ENCODE measurements around the gene CYGB.
A peak's percentile ranks its signal among the peaks of the same experiment; 100 is the strongest.
"Not testable (repeated sequence)": the region's sequence is repeated elsewhere in the genome, so short reads cannot be mapped to it uniquely, and the experiment has no call there.

CYGB gene

GRCh38 chr17:76527430-76528111 is 9.9 kb downstream of the CYGB start (continued):
- TF ChIP-seq ZNF513 (tag by site-specific recombination; IDR thresholded peaks at IDR 0.05), result peak; percentile 91
- no peak for TF ChIP-seq ZNF645 (tag by site-specific recombination; IDR thresholded peaks at IDR 0.05)
- no peak for TF ChIP-seq ZNF366 (tag by site-specific recombination; conservative IDR thresholded peaks at IDR 0.05)
- TF ChIP-seq ZFP69B (tag by site-specific recombination; IDR thresholded peaks at IDR 0.05), result no peak
- no peak for TF ChIP-seq ZNF843 (tag by site-specific recombination; IDR thresholded peaks at IDR 0.05)
- TF ChIP-seq YY2 (tag by site-specific recombination; IDR thresholded peaks at IDR 0.05), result no peak
- TF ChIP-seq KLF10 (tag by site-specific recombination; IDR thresholded peaks at IDR 0.05), result no peak
- no peak for TF ChIP-seq ZNF670 (tag by site-specific recombination; IDR thresholded peaks at IDR 0.05; ENCODE audit: low read depth)
- TF ChIP-seq ZFHX2 (tag by site-specific recombination; conservative IDR thresholded peaks at IDR 0.05), result peak; percentile 40
- no peak for TF ChIP-seq ZNF558 (tag by site-specific recombination; IDR thresholded peaks at IDR 0.05)
- TF ChIP-seq, protein P1, sequence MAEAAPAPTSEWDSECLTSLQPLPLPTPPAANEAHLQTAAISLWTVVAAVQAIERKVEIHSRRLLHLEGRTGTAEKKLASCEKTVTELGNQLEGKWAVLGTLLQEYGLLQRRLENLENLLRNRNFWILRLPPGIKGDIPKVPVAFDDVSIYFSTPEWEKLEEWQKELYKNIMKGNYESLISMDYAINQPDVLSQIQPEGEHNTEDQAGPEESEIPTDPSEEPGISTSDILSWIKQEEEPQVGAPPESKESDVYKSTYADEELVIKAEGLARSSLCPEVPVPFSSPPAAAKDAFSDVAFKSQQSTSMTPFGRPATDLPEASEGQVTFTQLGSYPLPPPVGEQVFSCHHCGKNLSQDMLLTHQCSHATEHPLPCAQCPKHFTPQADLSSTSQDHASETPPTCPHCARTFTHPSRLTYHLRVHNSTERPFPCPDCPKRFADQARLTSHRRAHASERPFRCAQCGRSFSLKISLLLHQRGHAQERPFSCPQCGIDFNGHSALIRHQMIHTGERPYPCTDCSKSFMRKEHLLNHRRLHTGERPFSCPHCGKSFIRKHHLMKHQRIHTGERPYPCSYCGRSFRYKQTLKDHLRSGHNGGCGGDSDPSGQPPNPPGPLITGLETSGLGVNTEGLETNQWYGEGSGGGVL (tag by site-specific recombination; IDR thresholded peaks at IDR 0.05), result no peak
- TF ChIP-seq ZNF280C (tag by site-specific recombination; IDR thresholded peaks at IDR 0.05), result no peak
- no peak for TF ChIP-seq INSM2 (tag by site-specific recombination; IDR thresholded peaks at IDR 0.05)
- peak; percentile 43; the same call in 1 of the 2 replicates for TF ChIP-seq EGR2 (tag by site-specific recombination; IDR thresholded peaks at IDR 0.05; ENCODE audit: low read depth)
- peak; percentile 46; the same call in 1 of the 2 replicates for TF ChIP-seq ZBTB10 (tag by site-specific recombination; IDR thresholded peaks at IDR 0.05)
- TF ChIP-seq GLIS2 (tag by site-specific recombination; IDR thresholded peaks at IDR 0.05), result peak; percentile 78
- no peak for TF ChIP-seq ZNF274 (IDR thresholded peaks at IDR 0.05; ENCODE audit: low read length)
- TF ChIP-seq ZNF274 (tag by site-specific recombination; IDR thresholded peaks at IDR 0.05; ENCODE audit: borderline replicate concordance), result no peak

GRCh38 chr17:76527016-76527415 is 10.5 kb downstream of the CYGB start:
- peaks cover 16% of the 10 kb centered on the region for H3K4me1 ChIP-seq (ENCODE audit: control insufficient read depth, insufficient read depth, low read length)
- CTCF ChIA-PET, result interaction anchor here (1.2 to 2.4 kb wide), 2 partner anchors 19 to 60 kb away, joined by 4 to 21 read pairs; no protein-coding TSS in a partner anchor
- H3K36me3 ChIP-seq (ENCODE audit: control insufficient read depth in 2 of 2, insufficient read depth in 1 of 2, low read length in 2 of 2); H3K27ac ChIP-seq (ENCODE audit: extremely low read depth, low read depth, low read length); H3K4me3 ChIP-seq (ENCODE audit: low read depth, low read length); H3K9me3 ChIP-seq (ENCODE audit: control insufficient read depth, insufficient read depth, low read depth, low read length): not testable (repeated sequence)
- POLR2A ChIA-PET, result interaction anchor here (2.0 kb wide), 1 partner anchor 30 kb away, joined by 5 read pairs; no protein-coding TSS in a partner anchor
